IMR-90 (cell line): ENCODE data around the gene ZNF547. TPM values are rescaled to one million over a fixed set of nuclear protein-coding genes. Genes with fewer than 3 reads are reported as not detected.

Experiments used
- ATAC-seq: fragments of 200-7000 bp; cut with Tn5 transposase; 2 replicates; pipeline ENCODE4 v1.9.1; 2020; ENCODE audit warnings: low read depth, mild to moderate bottlenecking, moderate library complexity
- BruUV-seq: library from RNA; stranded (reverse); fragments of 400-500 nt; replicated peaks from 2 replicates; lab custom pipeline; 2021; lab: Mats Ljungman, UMichigan
- CTCF ChIA-PET: fragments of 300-600 bp; formaldehyde crosslinking; extraction: SDS; loops from one replicate; lab custom pipeline; 2021; ENCODE audit warnings: antibody characterized with exemption; lab: Yijun Ruan, JAX
- POLR2A ChIA-PET: fragments of 300-600 bp; sonication (Branson Sonifier 250); formaldehyde crosslinking; loops from one replicate; lab custom pipeline; 2022; ENCODE audit warnings: antibody characterized with exemption; ENCODE audit not compliant: unreplicated experiment; lab: Charles Lee
- DNase-seq: peaks from one replicate; pipeline ENCODE4 v3.0.0; 2013
- H2AFZ ChIP-seq: replicated peaks from 2 replicates; pipeline ENCODE3; 2013; ENCODE audit warnings: low read length, mild to moderate bottlenecking; ENCODE audit not compliant: poor library complexity
- H2AK5ac ChIP-seq: 2 replicates; pipeline ENCODE4 v1.6.1; 2013; ENCODE audit warnings: low read depth, low read length, inconsistent platforms
- H2AK9ac ChIP-seq: replicated peaks from 2 replicates; pipeline ENCODE3; 2013; ENCODE audit warnings: mild to moderate bottlenecking, low read depth, low read length, moderate library complexity; ENCODE audit not compliant: poor library complexity
- H2BK120ac ChIP-seq: 2 replicates; pipeline ENCODE4 v1.6.1; 2013; ENCODE audit warnings: low read depth, low read length, inconsistent platforms
- H2BK15ac ChIP-seq: 3 replicates; pipeline ENCODE4 v1.6.1; 2013; ENCODE audit warnings: low read depth, low read length, inconsistent platforms
- H2BK20ac ChIP-seq: 2 replicates; pipeline ENCODE4 v1.6.1; 2013; ENCODE audit warnings: low read depth, mild to moderate bottlenecking, inconsistent platforms, low read length, moderate library complexity
- H2BK5ac ChIP-seq: 2 replicates; pipeline ENCODE4 v1.6.1; 2013; ENCODE audit warnings: mild to moderate bottlenecking, low read depth, low read length, inconsistent platforms; ENCODE audit not compliant: poor library complexity, severe bottlenecking
- H3K14ac ChIP-seq: replicated peaks from 2 replicates; pipeline ENCODE4 v1.6.1; 2013; ENCODE audit warnings: low read depth, low read length, inconsistent platforms
- H3K18ac ChIP-seq: 2 replicates; pipeline ENCODE4 v1.6.1; 2013; ENCODE audit warnings: low read depth, low read length, control low read depth
- H3K23ac ChIP-seq: 2 replicates; pipeline ENCODE4 v1.6.1; 2013; ENCODE audit warnings: low read depth, low read length, inconsistent platforms
- H3K27ac ChIP-seq: 2 replicates; pipeline ENCODE4 v1.5.1; 2013; ENCODE audit warnings: mild to moderate bottlenecking, control low read depth, low read length; ENCODE audit not compliant: insufficient read depth
- H3K27me3 ChIP-seq: 2 replicates; pipeline ENCODE4 v1.6.1; 2013; ENCODE audit warnings: low read length; ENCODE audit not compliant: control insufficient read depth, insufficient read depth
- H3K36me3 ChIP-seq: 2 replicates; pipeline ENCODE4 v1.6.1; 2013; ENCODE audit warnings: low read length, mixed read lengths; ENCODE audit not compliant: control insufficient read depth, insufficient read depth
- H3K4ac ChIP-seq: 2 replicates; pipeline ENCODE4 v1.6.1; 2013; ENCODE audit warnings: low read depth, low read length, inconsistent platforms
- H3K4me1 ChIP-seq: 2 replicates; pipeline ENCODE4 v1.6.1; 2013; ENCODE audit warnings: low read length, mixed read lengths; ENCODE audit not compliant: control insufficient read depth, insufficient read depth
- H3K4me2 ChIP-seq: 2 replicates; pipeline ENCODE4 v1.6.1; 2013; ENCODE audit warnings: low read depth, mild to moderate bottlenecking, control low read depth, low read length, moderate library complexity
- H3K4me3 ChIP-seq: 2 replicates; pipeline ENCODE4 v1.5.1; 2013; ENCODE audit warnings: low read depth, mild to moderate bottlenecking, control low read depth, low read length, moderate library complexity; ENCODE audit not compliant: insufficient read depth
- H3K56ac ChIP-seq: 2 replicates; pipeline ENCODE4 v1.6.1; 2013; ENCODE audit warnings: low read length, inconsistent platforms; ENCODE audit not compliant: insufficient read depth; ENCODE audit errors: extremely low read depth
- H3K79me1 ChIP-seq, 2 experiments: 2 replicates each; pipeline ENCODE4 v1.6.1; 2013; ENCODE audit warnings: low read length in 2 of 2, inconsistent platforms in 1 of 2, low read depth in 1 of 2
- H3K9ac ChIP-seq: 2 replicates; pipeline ENCODE4 v1.6.1; 2013; ENCODE audit warnings: low read depth, low read length, control low read depth
- H3K9me1 ChIP-seq: 2 replicates; pipeline ENCODE4 v1.6.1; 2013; ENCODE audit warnings: low read length, inconsistent platforms; ENCODE audit not compliant: insufficient read depth
- H3K9me3 ChIP-seq: 2 replicates; pipeline ENCODE4 v1.6.1; 2013; ENCODE audit warnings: low read length; ENCODE audit not compliant: control insufficient read depth, insufficient read depth
- H4K20me1 ChIP-seq: 2 replicates; pipeline ENCODE4 v1.6.1; 2013; ENCODE audit warnings: low read length, inconsistent platforms; ENCODE audit not compliant: insufficient read depth
- H4K5ac ChIP-seq: 2 replicates; pipeline ENCODE4 v1.6.1; 2013; ENCODE audit warnings: mild to moderate bottlenecking, low read depth, low read length, control low read depth
- H4K8ac ChIP-seq, 2 experiments: 2 replicates each; pipeline ENCODE4 v1.6.1; 2013; ENCODE audit warnings: low read depth in 2 of 2, low read length in 2 of 2, control low read depth in 1 of 2, inconsistent platforms in 1 of 2
- H4K91ac ChIP-seq: 2 replicates; pipeline ENCODE4 v1.6.1; 2013; ENCODE audit warnings: low read depth, low read length, inconsistent platforms; ENCODE audit not compliant: insufficient read depth
- BHLHE40 ChIP-seq: fragments of 150-350 bp; IDR thresholded peaks from 2 replicates; pipeline ENCODE4 v1.6.1; 2016; ENCODE audit warnings: mild to moderate bottlenecking, low read depth, low read length
- CEBPB ChIP-seq: IDR thresholded peaks from 2 replicates; pipeline ENCODE4 v1.6.1; 2012; ENCODE audit warnings: low read depth, low read length, improper control_type of control experiment
- CHD1 ChIP-seq: IDR thresholded peaks from 2 replicates; pipeline ENCODE4 v1.6.1; 2012; ENCODE audit warnings: low read depth, low read length, improper control_type of control experiment
- CTCF ChIP-seq: conservative IDR thresholded peaks from 2 replicates; pipeline ENCODE4 v1.5.1; 2012; ENCODE audit warnings: mild to moderate bottlenecking, low read depth, low read length, improper control_type of control experiment
- ELK1 ChIP-seq: fragments of 150-350 bp; IDR thresholded peaks from 2 replicates; pipeline ENCODE4 v1.6.1; 2016; ENCODE audit warnings: low read depth, mild to moderate bottlenecking, low read length, moderate library complexity, borderline replicate concordance
- FOS ChIP-seq: fragments of 150-350 bp; IDR thresholded peaks from 2 replicates; pipeline ENCODE4 v1.6.1; 2016; ENCODE audit warnings: low read depth, low read length
- MAZ ChIP-seq: IDR thresholded peaks from 2 replicates; pipeline ENCODE4 v1.6.1; 2012; ENCODE audit warnings: low read depth, mild to moderate bottlenecking, low read length, improper control_type of control experiment, moderate library complexity, borderline replicate concordance
- MXI1 ChIP-seq: IDR thresholded peaks from 2 replicates; pipeline ENCODE4 v1.6.1; 2012; ENCODE audit warnings: low read depth, mild to moderate bottlenecking, low read length, moderate library complexity, borderline replicate concordance
- NFE2L2 ChIP-seq: fragments of 150-350 bp; IDR thresholded peaks from 2 replicates; pipeline ENCODE4 v1.6.1; 2016; ENCODE audit warnings: low read depth, mild to moderate bottlenecking, low read length
- POLR2A ChIP-seq: IDR thresholded peaks from 2 replicates; pipeline ENCODE4 v1.6.1; 2012; ENCODE audit warnings: mild to moderate bottlenecking, low read depth, low read length
- RAD21 ChIP-seq: IDR thresholded peaks from 2 replicates; pipeline ENCODE4 v1.6.1; 2012; ENCODE audit warnings: low read length, improper control_type of control experiment
- RCOR1 ChIP-seq: IDR thresholded peaks from 2 replicates; pipeline ENCODE4 v1.6.1; 2012; ENCODE audit warnings: mild to moderate bottlenecking, low read length, improper control_type of control experiment; ENCODE audit not compliant: insufficient replicate concordance
- RFX5 ChIP-seq: IDR thresholded peaks from 2 replicates; pipeline ENCODE4 v1.8.0; 2012; ENCODE audit warnings: low read depth, mild to moderate bottlenecking, low read length, moderate library complexity
- WGBS, 2 experiments: methylation state at CpG; one replicate each; pipeline versions ENCODE4 v1.1.5 to v1.1.7; 2013; ENCODE audit warnings: missing lambda C conversion rate in 2 of 2; ENCODE audit not compliant: insufficient read length in 1 of 2; ENCODE audit errors: extremely low coverage in 2 of 2; 5-methylcytosine and 5-hydroxymethylcytosine counted together
- dilution Hi-C: fragments of 300-500 bp; cut with HindIII; formaldehyde crosslinking; loops from one replicate; pipeline ENCODE4 v1.14.3; 2018; ENCODE audit warnings: low sequenced_read_pairs; ENCODE audit not compliant: unreplicated experiment
- in situ Hi-C: fragments of 300-500 bp; cut with MboI; formaldehyde crosslinking; loops from 3 replicates; pipeline ENCODE4 v1.14.3; 2019; ENCODE audit warnings: low sequenced_read_pairs, inconsistent platforms, mixed read lengths
- intact Hi-C: fragments of 100-400 bp; cut with micrococcal nuclease; formaldehyde crosslinking; loops from 2 replicates; pipeline ENCODE4 v1.10.0; 2022
- polyA plus RNA-seq, 3 experiments: library from polyadenylated mRNA; depleted of rRNA; stranded (reverse); fragments of >200 nt; gene quantifications; 2 replicates each; pipeline ENCODE4 v1.2.3, GENCODE V29; 2012; ENCODE audit warnings: low replicate concordance in 1 of 3
- total RNA-seq: library from RNA; depleted of rRNA; stranded (reverse); fragments of >200 nt; gene quantifications from 2 replicates; pipeline ENCODE4 v1.2.3, GENCODE V29; 2012

The ZNF547 gene
- total and polyA plus RNA-seq, 2 of the 4 experiments (the other 2 are of a cell fraction): 2.1 to 5.6 TPM

- peak within 1 kb of the TSS; percentile 96 to 98 for H4K8ac ChIP-seq
- peak within 1 kb of the TSS; percentile 76 for H3K56ac ChIP-seq
- peak within 1 kb of the TSS; percentile 99 for H4K5ac ChIP-seq
- H3K18ac ChIP-seq: peak within 1 kb of the TSS; percentile 42; the same call in 1 of the 2 replicates
- peak within 1 kb of the TSS; percentile 90 for H3K4me2 ChIP-seq
- DNase-seq (peak; percentile 95), ATAC-seq (peak; percentile 99)
- peak within 1 kb of the TSS; percentile 81 for H3K14ac ChIP-seq
- no peaks in the 10 kb centered on the region for H3K27me3 ChIP-seq
- peak within 1 kb of the TSS; percentile 85 for H3K27ac ChIP-seq
- in situ Hi-C loops (no loop called here), dilution Hi-C loops (no loop called here), intact Hi-C loops (no loop called here)
- peak within 1 kb of the TSS; percentile 47 for H2AK9ac ChIP-seq
- H3K23ac ChIP-seq: peak within 1 kb of the TSS; percentile 88; the same call in 1 of the 2 replicates
- H3K79me1 ChIP-seq: peaks cover 16 to 47% of the 10 kb centered on the region in 2 experiments; a peak in 3 of 4 replicates
- H3K9me3 ChIP-seq: no peaks in the 10 kb centered on the region
- H3K4me3 ChIP-seq: peak within 1 kb of the TSS; percentile 85
- peaks cover 15% of the 10 kb centered on the region for H3K9me1 ChIP-seq
- H3K4ac ChIP-seq: peak within 1 kb of the TSS; percentile 87
- peak within 1 kb of the TSS; percentile 30; the same call in 1 of the 2 replicates for H2BK120ac ChIP-seq
- POLR2A ChIA-PET: interaction anchor here (0.6 to 1.0 kb wide), 2 partner anchors 9 to 11 kb away, joined by 3 to 4 read pairs; no protein-coding TSS in a partner anchor
- peaks cover 25% of the 10 kb centered on the region for H3K36me3 ChIP-seq
- H2BK5ac ChIP-seq: peak within 1 kb of the TSS; percentile 80
- H4K20me1 ChIP-seq: 0 out of 2 replicates have a peak, but pooled peaks cover 10% of the 10 kb centered on the region
- peak within 1 kb of the TSS; percentile 85 for H4K91ac ChIP-seq
- CTCF ChIA-PET: no interaction called here
- H3K4me1 ChIP-seq: peaks cover 4% of the 10 kb centered on the region; the same call in 1 of the 2 replicates
- no TSS peak for BruUV-seq
- no peak within 1 kb of the TSS for H2BK15ac ChIP-seq
- 1% methylated on average over 21 of the region's 57 CpGs; no CpG with 5 or more reads in 1 of the 2 experiments for WGBS, 2 experiments
- H2AK5ac ChIP-seq: peak within 1 kb of the TSS; percentile 62
- peak within 1 kb of the TSS; percentile 96 for H3K9ac ChIP-seq
- no peak within 1 kb of the TSS for H2BK20ac ChIP-seq
- peak within 1 kb of the TSS; percentile 95 for H2AFZ ChIP-seq
- TF ChIP-seq FOS: no peak
- TF ChIP-seq RFX5: no peak
- no peak for TF ChIP-seq CTCF
- no peak for TF ChIP-seq NFE2L2
- no peak for TF ChIP-seq CHD1
- TF ChIP-seq CEBPB: no peak
- no peak for TF ChIP-seq RCOR1
- TF ChIP-seq RAD21: no peak
- peak; percentile 90 for TF ChIP-seq MXI1
- peak; percentile 48; the same call in 1 of the 2 replicates for TF ChIP-seq MAZ
- no peak for TF ChIP-seq ELK1
- peak; percentile 54; the same call in 1 of the 2 replicates for TF ChIP-seq POLR2A
- TF ChIP-seq BHLHE40: no peak
These were observed 12.2 kb upstream of the ZNF547 start, which contains the start of gene ZNF304 for GRCh38 chr19:57350877-57351805. Gene ZNF304 (plus strand): TSS chr19:57351271. CDS start chr19:57351665, 394 bp downstream.
